PC-3 (cell line): ENCODE results near the gene RPS6KA2.

Experiments used
- CTCF ChIP-seq: fragments of 300-600 bp; sonication (generic); conservative IDR thresholded peaks from 2 replicates; pipeline ENCODE4 v1.5.1; 2017; ENCODE audit warnings: antibody characterized with exemption, low read depth, mild to moderate bottlenecking, low read length
- EZH2 ChIP-seq: fragments of 300-600 bp; sonication (generic); IDR thresholded peaks from one replicate; pipeline ENCODE4 v1.6.1; 2017; ENCODE audit warnings: antibody characterized with exemption, mild to moderate bottlenecking, low read length; ENCODE audit not compliant: unreplicated experiment
- EZH2phosphoT487 ChIP-seq: fragments of 300-600 bp; sonication (generic); IDR thresholded peaks from 2 replicates; pipeline ENCODE4 v1.6.1; 2018; ENCODE audit warnings: mild to moderate bottlenecking, antibody characterized with exemption, low read length, borderline replicate concordance

DNA sequence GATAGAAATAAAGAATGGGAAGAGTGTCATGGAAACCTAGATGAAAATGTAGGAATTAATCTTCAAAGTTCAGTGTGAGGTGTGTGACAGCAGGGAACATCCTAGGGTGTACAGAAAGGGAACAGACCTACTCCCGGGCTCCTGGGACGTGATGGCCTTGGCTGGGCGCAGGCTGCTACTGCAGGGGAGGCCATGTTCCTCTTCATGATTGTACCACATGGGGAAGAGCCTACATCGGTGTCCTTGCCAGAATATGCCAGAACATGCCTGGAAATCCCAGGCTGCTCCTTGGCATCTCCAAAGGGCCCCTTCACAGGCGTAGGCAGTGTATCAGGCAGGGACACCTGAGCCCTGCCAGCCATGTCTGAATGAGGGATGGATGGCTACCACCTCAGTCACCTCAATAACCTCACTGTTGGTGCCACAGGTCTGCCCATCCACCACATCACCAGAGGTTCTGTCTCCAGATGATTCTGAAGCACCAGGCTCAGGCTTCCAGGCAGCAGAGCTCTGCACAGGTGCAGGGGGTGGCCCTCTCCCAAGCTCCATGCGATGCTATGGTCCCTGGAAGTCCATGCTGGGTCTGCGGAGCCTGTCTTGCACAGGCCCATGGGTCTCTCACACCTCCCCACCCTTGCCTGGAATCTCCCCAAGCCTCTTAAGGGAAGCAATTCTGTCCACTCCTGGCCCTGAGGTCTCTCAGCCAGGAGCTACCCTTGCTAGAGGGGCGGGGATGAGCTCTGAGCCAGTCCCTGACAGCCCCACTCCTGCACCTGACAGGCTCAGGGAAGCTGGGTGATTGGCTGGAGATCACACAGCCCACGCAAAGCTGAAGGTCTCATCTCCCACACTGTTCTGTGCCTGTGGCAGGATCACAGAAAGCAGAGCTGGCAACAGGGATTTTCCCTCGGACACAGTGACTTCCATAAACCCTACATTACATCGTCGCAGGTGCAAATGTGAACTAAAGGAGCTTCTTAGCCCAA, 60.7 kb downstream of the RPS6KA2 start:
- no peak for TF ChIP-seq EZH2
- no peak for TF ChIP-seq CTCF
- TF ChIP-seq EZH2phosphoT487: no peak
